IMR-90 (cell line): ENCODE data around the gene MPG.

Experiments used
- CTCF ChIP-seq: conservative IDR thresholded peaks from 2 replicates; pipeline ENCODE4 v1.5.1; 2012; ENCODE audit warnings: mild to moderate bottlenecking, low read depth, low read length, improper control_type of control experiment
- MAFK ChIP-seq: IDR thresholded peaks from 2 replicates; pipeline ENCODE4 v1.6.1; 2012; ENCODE audit warnings: low read depth, low read length, improper control_type of control experiment
- POLR2A ChIP-seq: IDR thresholded peaks from 2 replicates; pipeline ENCODE4 v1.6.1; 2012; ENCODE audit warnings: mild to moderate bottlenecking, low read depth, low read length
- RCOR1 ChIP-seq: IDR thresholded peaks from 2 replicates; pipeline ENCODE4 v1.6.1; 2012; ENCODE audit warnings: mild to moderate bottlenecking, low read length, improper control_type of control experiment; ENCODE audit not compliant: insufficient replicate concordance
- RFX5 ChIP-seq: IDR thresholded peaks from 2 replicates; pipeline ENCODE4 v1.8.0; 2012; ENCODE audit warnings: low read depth, mild to moderate bottlenecking, low read length, moderate library complexity

GRCh38 chr16:67884-68789, 9.9 kb upstream of the MPG start:
- TF ChIP-seq MAFK = no peak
- no peak for TF ChIP-seq CTCF
- TF ChIP-seq POLR2A = no peak
- TF ChIP-seq RFX5 = no peak
- TF ChIP-seq RCOR1 = no peak
